ENCODE data around the gene KCMF1. TPM values are rescaled to one million over a fixed set of nuclear protein-coding genes. Genes with fewer than 3 reads are reported as not detected.

KCMF1 gene
- total and polyA plus RNA-seq, 10 of the 15 experiments (the other 5 are each of a cell fraction or from before 2014, with no cell fraction given) = 8.4 to 124 (median 43.0) TPM

- no peak overlapping the region for H3K9ac ChIP-seq (ENCODE audit: control insufficient read depth, insufficient read depth, low read length)
- no peaks in the 10 kb centered on the region for H3K9me3 ChIP-seq (replicated peaks; ENCODE audit: control insufficient read depth, insufficient read depth, low read length)
- DNase-seq (ENCODE audit: low read depth, low spot score) (no peak), ATAC-seq (0 out of 3 replicates have a peak, but pooled peaks have one; percentile 16), FAIRE-seq (no peak)
- intact Hi-C loops (cut with micrococcal nuclease; ENCODE audit: unreplicated experiment) (no loop called here), in situ Hi-C loops (cut with MboI) (no loop called here)
- peaks cover 18% of the 10 kb centered on the region for H3K4me1 ChIP-seq (ENCODE audit: control insufficient read depth, insufficient read depth, low read length)
- 0 out of 6 replicates have a peak, but pooled peaks of 2 of the 3 experiments have one; percentile 4 to 10 for TF ChIP-seq CTCF (IDR thresholded peaks at IDR 0.05 in 2 of 3, conservative IDR thresholded peaks at IDR 0.05 in 1 of 3; ENCODE audit: control insufficient read depth in 2 of 3, extremely low read depth in 1 of 3, insufficient read depth in 1 of 3, low read depth in 3 of 3, low read length in 3 of 3)
- TF ChIP-seq CEBPB (IDR thresholded peaks at IDR 0.05; ENCODE audit: borderline replicate concordance in 1 of 2, low read depth in 2 of 2, low read length in 2 of 2) = no peak
- H3K4me2 ChIP-seq (ENCODE audit: control insufficient read depth, insufficient read depth) = no peak overlapping the region
- BruUV-seq (replicated peaks) = no TSS peak
- H4K20me1 ChIP-seq (ENCODE audit: control insufficient read depth, insufficient read depth) = no peaks in the 10 kb centered on the region
- H3K36me3 ChIP-seq (ENCODE audit: control insufficient read depth in 2 of 2, insufficient read depth in 2 of 2, low read length in 1 of 2) = peaks cover 0 to 3% of the 10 kb centered on the region in 2 experiments; a peak in 2 of 4 replicates
- peaks cover 91% of the 10 kb centered on the region for H3K79me2 ChIP-seq (ENCODE audit: control insufficient read depth, insufficient read depth, low read length)
- POLR2A ChIA-PET = interaction anchor here (0.8 to 1.8 kb wide), 3 partner anchors 70 to 90 kb away, joined by 4 to 6 read pairs (median 6); no protein-coding TSS in a partner anchor
- H3K27me3 ChIP-seq (replicated peaks in 1 of 2; ENCODE audit: control insufficient read depth in 2 of 2, insufficient read depth in 2 of 2, low read length in 1 of 2) = no peaks in the 10 kb centered on the region
- 98% methylated on average over 7 of the region's 7 CpGs for WGBS (ENCODE audit: insufficient coverage, insufficient replicate concordance, low lambda C conversion rate, missing lambda C conversion rate)
- CTCF ChIA-PET = interaction anchor here (0.6 to 6.7 kb wide), 19 partner anchors 10 to 367 kb away, joined by 3 to 61 read pairs (median 4); no protein-coding TSS in a partner anchor
- RAD21 ChIA-PET (ENCODE audit: unreplicated experiment) = interaction anchor here (0.6 to 4.5 kb wide), 5 partner anchors 55 to 90 kb away, joined by 3 to 52 read pairs (median 11); no protein-coding TSS in a partner anchor
- H2AFZ ChIP-seq (ENCODE audit: control insufficient read depth, low read depth, low read length) = no peak overlapping the region
- H3K27ac ChIP-seq (ENCODE audit: control insufficient read depth, insufficient read depth) = peak overlapping the region; percentile 20; the same call in 1 of the 2 replicates
- SMC1A ChIA-PET (ENCODE audit: uncharacterized antibody, unreplicated experiment) = interaction anchor here (0.7 to 3.1 kb wide), 15 partner anchors 9 to 278 kb away, joined by 3 to 36 read pairs (median 4); no protein-coding TSS in a partner anchor
- no peak overlapping the region for H3K4me3 ChIP-seq
These were observed 44.8 kb downstream of the KCMF1 start for GRCh38 chr2:85015653-85016360.
